Stimulated activated CD4-positive, alpha-beta T cell treated with anti-CD3 and anti-CD28 coated beads, TNF-alpha, amount 100 ng/mL, for 1 hour (primary cell): ENCODE results near the gene TCERG1L.
"Not testable (repeated sequence)": the region's sequence is repeated elsewhere in the genome, so short reads cannot be mapped to it uniquely, and the experiment has no call there.

Experiments used
- DNase-seq, 3 donors: peaks; one replicate each; pipeline ENCODE4 v3.0.0-alpha.2; 2020; ENCODE audit warnings: low read depth in 3 of 3, low spot score in 1 of 3

The TCERG1L gene

DNA sequence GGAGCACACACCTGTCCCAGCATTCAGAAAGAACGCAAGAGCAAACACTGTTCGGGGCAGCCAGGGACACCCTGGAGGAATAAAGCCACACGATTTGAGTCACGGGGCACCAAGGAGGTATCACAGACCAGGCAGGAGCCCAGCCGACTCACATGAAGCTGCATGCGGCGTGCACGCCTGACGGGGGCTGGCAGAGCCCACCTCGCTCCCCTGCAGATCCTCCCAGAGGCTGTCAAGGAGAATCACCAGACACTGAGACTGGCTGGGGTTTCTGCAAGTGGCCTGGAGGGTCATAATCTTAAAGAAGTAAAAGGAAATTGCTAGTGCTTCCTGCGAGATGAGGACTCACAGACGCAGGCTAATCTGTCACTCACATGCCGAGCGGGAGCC is 61.6 kb downstream of the TCERG1L start:
- no peak for DNase-seq

DNA sequence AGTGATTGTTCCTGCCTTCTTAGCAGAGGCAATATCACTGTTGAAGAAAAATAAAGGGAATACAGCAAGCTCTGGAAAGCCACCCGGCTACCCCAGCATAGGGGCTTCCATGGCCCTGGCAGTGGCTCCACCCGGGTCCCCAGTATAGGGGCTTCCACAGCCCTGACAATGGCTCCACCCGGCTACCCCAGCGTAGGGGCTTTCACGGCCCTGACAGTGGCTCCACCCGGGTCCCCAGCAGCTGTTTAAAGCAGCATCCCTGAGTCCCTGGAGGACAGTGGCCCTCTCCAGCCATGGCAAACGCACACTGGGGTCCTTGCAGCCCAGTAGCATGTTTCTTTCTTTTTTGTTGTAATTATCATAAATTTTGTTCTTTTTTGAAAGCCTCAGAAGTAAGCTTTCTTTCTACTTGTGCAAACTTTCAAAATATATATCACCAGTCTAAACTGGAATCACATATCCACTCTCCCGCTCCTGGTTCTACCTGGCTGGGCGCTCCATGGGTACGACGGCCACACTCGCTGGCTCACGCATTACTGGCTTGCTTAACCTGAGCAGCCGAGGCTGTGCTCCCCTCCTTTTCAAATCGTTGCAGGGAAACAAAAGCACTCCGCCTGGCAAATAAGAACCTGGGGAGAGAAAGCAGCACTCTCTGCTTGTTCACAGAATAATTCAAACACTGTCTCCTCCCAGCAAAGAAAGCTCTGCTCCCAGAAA is 62.1 kb downstream of the TCERG1L start:
- DNase-seq: no peak

DNA sequence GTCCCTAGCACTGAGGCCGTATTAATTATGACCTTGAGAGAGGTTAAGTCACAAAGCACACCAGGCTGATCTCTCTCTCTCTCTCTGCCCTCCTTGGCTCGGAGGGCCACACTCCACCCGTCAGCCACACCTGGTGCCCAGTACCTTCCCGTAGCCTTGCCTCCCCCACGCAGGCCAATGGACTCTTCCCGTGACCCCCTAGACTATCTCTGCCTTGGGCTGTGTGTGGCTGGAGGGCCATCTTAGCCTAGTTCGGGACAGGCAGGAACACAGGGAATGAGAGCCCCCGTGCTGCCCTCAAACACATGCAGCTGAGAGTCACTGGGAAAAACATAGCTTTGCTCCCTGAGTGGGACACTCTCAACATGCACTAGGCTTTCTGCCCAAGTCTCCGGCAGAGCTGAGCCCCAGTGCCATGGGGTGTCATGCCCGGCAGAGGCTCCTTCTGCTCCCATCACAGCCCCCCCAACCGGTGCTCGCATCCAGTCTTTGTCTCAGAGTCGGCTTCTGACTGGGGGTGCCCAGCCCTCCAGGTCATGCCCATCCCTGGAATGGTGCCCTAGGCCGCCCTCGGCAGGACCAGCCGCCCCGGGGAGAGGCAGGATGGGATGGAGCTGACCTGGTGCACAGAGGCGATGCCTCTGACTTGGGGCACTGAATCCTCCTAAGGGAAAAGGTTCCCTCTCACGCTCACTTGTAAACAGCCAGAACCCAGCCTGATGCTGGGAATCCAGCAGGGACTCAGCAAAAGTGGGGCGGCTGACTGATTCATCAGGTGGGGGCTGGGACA is 63.0 kb downstream of the TCERG1L start:
- no peak for DNase-seq

DNA sequence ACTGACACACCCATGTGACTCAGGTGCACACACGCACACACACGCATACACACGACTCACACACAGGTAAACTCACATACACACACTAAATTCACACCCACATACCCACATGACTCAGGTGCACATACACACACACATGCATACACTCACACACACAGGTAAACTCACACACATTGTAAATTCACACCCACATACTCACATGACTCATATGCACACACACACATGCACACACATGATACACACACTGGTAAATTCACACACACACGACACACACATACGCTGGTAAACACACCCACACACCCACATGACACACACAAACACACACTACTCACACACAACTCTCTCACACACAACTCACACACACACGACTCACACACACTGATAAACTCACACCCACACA is 63.6 kb downstream of the TCERG1L start:
- no peak for DNase-seq

DNA sequence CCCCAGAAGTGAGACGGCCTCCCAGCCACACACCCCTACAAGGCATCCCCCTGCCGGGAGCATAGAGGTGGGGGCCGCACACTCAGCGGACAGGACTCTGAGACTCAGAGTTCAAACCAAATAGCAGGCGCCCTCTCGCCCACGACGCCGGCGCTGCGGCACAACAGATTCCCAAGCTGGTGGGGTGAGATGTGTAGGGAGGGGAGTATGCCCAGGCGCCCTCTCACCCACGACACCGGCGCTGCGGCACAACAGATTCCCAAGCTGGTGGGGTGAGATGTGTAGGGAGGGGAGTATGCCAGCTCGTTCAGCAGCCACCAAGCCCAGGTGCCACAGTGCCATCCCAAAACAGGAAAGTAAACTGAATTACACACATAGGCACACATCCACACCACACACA is 64.7 kb downstream of the TCERG1L start:
- DNase-seq: no peak

DNA sequence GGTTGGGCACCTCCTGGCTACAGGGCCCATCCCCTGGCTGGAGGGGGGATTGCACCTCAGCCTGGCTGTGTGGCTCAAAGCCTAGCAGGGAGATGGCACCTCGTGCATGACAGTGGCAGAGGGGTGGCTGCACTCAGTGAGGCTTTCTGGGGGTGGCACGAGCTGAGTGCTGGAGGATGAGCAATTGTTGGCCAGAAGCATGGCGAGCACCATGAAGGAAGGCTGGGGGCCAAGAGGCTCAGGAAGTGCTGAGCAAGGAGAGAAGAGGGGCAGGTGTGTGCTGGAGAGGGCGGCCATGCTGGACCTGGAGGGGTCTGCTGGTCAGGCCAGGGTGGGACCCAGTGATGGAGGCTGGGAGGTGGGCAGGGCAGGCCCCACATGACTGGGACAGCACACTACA is 65.4 kb downstream of the TCERG1L start:
- DNase-seq: no peak

DNA sequence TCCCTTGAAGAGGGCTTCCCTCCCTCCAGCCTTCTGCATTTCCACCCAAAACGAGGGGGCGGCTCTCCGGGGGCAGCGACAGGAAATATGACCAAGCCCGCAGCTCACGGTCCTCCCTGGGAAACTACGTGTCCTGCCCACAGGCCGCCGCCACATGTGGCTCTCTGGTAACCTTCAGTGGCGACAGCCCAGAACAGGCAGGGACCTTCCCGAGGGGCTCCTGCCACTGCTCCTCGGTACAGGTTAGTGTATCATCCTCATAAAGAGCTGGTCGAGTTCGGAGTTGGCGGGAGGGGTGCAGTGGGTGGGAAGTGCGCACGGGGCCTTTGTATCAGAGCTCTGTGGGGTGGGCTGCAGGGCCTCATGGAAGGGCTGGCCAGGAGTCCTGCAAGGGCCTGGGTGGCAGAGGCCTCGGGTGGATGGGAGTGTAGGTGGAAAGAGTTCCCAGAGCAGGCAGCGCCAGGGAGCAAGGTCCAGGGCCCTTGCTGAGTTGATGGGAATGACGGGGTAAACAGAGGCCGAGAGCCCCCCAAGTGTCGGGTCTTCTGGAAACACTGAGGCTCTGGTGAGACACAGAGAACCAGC is 66.0 kb downstream of the TCERG1L start:
- no peak for DNase-seq

DNA sequence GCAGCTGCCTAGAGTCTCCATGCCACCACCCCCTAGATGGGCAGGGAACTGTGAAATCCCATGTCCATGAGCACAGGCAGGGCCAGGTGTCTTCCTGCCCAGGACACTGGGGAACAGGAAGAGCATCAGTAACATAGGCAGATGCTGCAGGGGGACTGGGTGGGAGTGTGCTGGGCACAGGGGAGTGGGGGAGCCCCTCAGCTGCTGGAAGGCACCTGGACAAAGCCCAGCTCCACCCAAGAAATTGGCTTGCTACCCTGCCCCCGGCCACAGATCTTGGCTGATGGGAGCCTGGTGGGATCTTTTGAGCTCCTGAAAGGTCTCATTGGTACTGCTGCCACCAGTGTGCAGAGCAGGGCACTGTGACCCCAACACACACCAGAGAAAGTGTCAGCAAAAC is 66.7 kb downstream of the TCERG1L start:
- DNase-seq: no peak

DNA sequence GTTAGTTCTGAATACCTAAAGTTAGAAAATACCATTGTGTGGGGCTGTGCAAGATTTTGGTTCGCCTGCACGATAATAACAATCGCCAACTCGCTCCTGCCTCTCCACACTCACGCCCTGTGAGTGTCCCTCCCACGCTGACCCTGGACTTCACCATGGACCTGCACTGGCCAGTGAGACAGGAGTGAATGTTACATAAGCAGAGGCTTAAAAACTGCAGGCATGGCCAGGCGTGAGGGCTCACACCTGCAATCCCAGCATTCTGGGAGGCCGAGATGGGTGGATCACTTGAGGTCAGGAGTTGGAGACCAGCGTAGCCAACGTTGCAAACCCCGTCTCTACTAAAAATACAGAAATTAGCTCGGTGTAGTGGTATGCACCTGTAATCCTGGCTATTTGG is 68.4 kb downstream of the TCERG1L start:
- DNase-seq: no peak

DNA sequence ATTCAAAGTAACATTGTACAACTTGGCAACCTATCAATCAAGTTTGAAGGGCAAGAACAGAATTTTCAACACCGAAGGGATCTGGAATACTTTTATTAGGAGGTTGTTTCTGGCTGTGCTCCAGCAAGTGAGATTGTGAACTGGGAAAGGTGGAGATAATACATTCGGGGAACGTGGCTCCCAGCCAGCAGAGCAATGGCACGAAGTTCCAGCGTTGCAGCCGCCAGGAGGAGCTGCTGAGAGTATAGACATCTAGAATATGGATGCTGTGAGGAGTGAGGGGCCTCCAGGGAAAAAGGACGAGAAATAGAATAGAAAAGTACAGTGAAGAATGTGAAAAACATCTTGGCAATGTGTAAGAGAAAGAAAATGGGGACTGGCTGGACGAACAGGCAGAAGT is 69.5 kb downstream of the TCERG1L start:
- DNase-seq: no peak

DNA sequence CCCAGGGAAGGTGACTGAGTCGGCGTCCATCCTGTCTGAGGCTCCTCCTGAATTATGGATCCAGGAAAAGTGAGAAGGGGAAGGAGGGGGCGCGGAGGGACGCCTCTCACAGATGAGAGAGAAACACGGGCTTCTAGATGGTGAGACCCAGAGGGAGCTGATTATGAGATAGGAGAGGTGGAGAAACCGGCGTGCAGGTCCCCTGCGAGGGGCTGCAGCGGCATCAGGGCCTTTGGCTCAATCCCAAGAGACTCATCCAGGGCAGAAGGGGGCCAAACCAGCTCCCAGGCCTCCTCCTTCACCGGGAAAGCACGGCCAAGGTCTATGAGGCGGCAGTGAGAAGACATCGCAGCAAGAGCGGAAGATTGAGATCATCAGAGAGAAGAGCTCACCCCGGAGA is 70.8 kb downstream of the TCERG1L start:
- DNase-seq: no peak

DNA sequence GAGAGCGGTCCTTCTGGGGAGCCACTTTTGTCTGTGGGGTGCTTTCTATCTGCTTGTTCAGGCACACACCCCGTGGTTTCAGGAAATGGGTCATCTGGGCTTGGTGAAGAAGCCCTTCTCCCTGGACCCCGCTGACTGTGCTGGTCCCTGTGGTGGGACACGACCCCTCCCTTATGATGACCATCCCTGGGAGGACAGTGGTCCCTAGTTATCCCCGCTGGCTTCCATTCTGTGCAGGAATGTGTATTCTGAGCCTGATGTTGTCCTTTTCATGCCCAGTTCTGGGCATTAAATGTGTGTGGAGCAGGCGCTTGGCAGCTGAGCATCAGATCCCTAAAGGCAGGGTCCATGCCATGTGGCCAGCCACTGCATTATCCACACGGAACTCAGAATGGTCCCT is 71.6 kb downstream of the TCERG1L start:
- no peak for DNase-seq

DNA sequence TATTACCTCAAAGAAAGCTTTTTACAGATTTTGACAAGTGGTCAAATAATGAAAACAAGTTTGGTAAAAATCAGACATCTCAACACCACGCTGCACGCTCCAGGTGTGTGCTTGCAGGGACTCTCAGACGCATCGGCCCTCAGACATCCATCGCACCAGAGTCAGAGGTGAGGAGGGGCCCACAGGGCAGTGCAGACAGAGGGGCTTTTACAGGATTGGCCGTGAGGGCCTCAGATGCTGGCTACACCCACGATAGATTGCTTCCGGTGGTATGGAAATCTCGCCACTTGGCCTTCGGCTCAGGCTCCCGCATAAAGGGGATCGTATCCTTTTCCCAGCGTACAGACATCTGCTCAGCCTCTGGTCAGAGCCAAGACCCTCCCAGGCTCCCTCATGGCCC is 72.1 kb downstream of the TCERG1L start:
- no peak for DNase-seq

DNA sequence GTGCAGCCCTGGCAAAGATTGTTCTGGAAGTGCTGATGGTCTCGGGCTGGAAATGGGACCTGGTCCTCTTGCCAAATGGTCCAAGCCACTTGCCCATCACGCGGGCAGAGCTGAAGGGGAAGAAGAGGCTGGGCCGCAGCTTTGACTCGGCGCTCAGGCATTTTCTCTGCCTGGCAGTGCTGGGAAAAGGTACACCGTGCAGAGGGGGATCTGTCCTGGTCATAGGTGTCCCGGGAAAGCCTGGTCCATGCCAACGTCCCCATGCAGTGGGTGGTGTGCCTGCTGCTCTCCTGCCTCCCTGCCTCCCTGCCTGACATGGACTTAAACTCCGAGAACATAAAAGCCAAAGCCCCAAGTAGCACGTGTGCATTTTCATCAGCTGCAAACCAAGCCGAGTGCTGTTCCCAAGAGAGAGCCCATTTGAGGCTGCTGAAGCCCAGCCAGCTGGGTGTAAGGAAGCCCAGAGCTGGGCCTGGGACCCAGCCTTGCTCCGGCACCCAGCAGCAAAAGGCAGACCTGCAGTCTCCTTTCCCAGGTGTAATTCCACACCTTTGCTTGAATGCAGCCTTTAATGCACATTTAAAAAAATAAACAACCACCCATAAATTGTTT is 72.7 kb downstream of the TCERG1L start:
- DNase-seq: no peak

DNA sequence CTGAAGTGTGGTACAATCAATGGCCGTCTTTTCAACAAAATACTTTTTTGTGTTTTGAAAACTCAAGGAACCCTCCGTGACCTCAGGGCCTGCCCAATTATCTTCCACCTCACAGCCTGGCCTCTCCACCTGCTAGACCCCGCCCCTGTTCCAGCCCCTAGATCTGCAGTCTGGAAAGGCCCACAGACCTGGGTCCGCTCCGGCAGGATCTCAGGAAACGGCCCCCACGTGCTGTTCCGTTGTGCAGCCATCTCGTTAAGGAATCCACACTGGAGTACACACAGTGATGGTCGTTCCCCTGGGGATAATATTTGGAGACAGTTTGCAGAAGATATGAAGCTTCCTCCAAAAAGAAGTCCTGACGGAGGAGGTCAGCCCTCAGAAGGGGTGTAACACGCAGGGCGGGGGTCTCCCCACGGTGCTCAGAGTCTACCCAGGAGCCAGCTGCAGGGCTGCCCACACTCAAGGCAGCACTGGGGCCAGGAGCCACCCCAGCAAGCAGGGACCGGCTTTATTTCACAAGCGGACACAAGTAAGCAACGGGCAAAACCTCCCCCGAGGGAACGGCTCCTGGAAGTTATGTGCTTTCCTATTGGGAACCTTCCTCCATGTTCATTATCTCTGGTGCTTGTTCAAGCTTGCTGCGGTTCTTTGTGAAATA is 73.4 kb downstream of the TCERG1L start:
- no peak for DNase-seq

DNA sequence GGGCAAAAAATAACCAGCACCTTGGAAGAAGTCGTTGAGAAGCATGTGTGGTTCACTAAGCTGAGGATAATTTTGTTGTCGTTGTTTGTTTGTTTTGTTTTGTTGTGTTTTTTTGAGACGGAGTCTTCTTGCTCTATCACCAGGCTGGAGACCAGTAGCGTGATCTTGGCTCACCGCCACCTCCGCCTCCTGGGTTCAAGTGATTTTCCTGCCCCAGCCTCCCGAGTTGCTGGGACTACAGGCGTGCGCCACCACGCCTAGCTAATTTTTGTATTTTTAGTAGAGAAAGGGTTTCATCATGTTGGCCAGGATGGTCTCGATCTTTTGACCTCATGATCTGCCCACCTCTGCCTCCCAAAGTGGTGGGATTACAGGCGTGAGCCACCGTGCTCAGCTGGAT is 76.9 kb downstream of the TCERG1L start:
- DNase-seq: not testable (repeated sequence)

DNA sequence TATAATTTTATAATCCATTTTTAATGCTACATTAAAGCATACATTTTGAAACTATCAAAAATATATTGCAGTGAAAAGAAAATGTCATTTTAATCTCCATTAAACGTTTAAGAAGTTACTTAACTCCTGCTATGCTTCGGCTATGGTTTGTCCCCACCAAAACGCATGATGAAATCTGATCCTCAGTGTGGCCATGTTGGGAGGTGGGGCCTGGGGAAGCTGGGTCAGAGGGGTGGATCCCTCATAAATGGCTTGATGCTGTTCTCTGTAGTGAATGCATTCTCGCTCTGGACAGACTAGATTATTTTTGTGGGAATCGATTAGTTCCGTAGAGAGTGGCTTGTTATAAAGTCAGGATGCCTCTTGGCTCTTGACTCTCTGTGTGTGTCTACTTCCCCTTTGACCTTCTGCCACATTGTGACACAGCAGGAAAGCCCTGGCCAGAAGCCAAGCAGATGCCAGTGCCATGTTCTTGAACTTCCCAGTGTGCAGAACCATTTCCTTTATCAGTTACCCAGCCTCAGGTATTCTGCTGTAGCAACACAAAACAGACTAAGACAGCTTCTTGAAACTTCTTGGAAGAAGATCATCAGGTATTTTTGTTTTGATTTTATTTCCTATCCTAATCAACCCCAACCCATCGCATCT is 77.8 kb downstream of the TCERG1L start:
- no peak for DNase-seq

DNA sequence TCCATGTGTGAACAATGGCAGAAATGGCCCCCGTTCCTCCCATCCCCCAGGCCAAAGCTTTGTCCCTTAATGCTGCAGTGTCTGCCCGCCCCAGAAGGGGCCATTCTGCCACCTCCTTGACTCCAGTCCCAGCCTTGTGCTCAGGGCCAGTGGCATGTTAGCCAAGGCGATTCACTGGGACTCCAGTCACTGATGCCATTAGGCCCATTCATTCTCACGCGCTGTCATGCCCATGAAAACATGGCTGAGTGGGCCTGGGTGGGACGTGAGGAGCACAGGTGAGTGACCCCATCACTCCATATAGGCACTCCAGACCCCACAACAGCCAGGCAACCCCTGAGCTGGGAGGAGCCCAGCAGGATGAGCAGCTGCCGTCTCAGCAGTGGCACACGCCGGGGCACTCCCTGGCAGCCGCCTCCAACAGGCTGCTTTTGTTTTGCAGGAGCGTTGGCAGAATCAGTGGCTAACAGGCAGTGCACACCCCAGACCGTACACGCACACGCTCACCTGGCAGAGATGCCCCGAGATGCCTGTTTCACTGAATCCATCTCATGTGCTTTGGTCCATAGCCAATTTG is 79.5 kb downstream of the TCERG1L start:
- no peak for DNase-seq

DNA sequence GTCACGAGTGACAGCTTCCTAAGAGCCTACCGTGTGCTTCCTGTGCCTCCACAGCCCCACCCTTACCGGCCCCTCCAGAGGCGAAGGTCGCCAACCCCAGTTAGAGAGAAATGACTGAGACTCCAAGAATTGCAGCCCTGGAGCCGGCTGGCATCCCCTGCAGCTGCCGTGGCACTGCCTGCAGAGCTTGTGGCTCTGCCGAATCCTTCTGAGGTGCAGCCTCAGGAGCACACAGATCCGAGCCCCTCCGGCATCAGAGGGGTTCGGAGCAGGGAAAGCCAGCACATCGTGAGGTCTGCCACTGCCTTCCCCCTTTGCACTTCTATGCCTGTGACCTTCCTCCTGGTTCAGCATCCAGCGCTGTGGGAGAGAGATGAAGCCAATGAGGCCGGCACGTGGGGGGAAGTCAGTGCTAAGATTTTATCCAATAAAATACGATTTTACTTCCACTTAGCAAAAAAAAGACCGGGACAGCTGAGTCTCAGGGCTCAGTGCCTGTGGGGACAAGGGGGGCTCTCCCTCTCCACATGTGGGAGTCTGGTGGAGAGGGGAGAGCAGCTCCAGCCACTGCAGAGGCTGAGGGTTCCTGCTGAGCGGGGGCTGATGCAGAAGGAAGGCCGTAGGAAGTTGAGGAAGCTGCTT is 80.1 kb downstream of the TCERG1L start:
- DNase-seq: no peak

DNA sequence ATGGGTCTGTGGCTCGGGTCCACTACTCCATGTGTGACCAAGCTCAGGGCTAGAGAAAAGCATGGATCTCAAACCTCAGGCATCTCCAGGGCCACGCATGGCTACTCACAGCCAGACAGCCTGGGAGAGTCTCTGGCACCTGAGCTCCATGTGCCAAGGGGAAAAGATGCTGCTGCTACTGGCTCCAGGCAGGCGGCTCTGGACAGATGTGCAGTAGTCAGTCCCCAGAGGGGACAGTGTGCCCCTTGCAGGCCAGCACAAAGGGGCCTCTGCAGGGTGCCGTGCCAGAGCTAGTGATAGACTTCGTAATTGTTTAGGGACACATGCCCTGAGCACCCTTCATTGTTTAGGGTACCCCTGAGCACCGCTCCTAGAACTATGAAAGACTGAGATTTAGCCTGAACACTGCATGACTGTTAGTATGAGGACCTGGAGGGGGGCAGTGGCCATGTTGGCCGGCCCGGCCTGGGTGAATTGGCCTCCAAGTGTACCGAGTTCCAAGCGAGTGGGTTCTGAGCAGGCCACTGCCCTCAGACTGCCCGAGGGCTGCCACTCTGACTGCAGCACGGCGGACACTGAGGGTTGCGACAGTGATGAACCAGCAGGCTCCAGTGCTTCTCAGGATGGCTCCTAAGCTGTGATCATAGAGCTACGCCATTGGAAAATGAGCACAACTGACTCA is 80.7 kb downstream of the TCERG1L start:
- no peak for DNase-seq
